Glomerular visceral epithelial cell (primary cell): ENCODE data around the gene RIPK3.
"Not testable (repeated sequence)": the region's sequence is repeated elsewhere in the genome, so short reads cannot be mapped to it uniquely, and the experiment has no call there.

Source experiments
- DNase-seq: peaks from one replicate; pipeline ENCODE4 v3.0.0-alpha.2; 2016; ENCODE audit errors: extremely low spot score

RIPK3 gene

DNA sequence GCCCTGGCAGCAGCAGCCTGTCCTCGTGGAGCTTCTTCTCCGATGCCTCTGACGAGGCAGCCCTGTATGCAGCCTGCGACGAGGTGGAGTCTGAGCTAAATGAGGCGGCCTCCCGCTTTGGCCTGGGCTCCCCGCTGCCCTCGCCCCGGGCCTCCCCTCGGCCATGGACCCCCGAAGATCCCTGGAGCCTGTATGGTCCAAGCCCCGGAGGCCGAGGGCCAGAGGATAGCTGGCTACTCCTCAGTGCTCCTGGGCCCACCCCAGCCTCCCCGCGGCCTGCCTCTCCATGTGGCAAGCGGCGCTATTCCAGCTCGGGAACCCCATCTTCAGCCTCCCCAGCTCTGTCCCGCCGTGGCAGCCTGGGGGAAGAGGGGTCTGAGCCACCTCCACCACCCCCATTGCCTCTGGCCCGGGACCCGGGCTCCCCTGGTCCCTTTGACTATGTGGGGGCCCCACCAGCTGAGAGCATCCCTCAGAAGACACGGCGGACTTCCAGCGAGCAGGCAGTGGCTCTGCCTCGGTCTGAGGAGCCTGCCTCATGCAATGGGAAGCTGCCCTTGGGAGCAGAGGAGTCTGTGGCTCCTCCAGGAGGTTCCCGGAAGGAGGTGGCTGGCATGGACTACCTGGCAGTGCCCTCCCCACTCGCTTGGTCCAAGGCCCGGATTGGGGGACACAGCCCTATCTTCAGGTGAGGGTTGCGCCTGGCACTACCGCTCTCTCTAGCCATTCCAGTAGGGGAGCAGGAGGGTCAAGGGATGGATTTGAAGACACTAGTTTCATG lies 30.3 kb upstream of the RIPK3 start:
- DNase-seq: no peak

DNA sequence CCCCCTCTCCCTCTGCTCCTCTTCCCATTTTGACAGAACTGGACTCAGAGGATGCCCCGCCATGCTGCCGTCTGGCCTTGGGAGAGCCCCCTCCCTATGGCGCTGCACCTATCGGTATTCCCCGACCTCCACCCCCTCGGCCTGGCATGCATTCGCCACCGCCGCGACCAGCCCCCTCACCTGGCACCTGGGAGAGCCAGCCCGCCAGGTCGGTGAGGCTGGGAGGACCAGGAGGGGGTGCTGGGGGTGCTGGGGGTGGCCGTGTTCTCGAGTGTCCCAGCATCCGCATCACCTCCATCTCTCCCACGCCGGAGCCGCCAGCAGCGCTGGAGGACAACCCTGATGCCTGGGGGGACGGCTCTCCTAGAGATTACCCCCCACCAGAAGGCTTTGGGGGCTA lies 29.7 kb upstream of the RIPK3 start:
- no peak for DNase-seq

DNA sequence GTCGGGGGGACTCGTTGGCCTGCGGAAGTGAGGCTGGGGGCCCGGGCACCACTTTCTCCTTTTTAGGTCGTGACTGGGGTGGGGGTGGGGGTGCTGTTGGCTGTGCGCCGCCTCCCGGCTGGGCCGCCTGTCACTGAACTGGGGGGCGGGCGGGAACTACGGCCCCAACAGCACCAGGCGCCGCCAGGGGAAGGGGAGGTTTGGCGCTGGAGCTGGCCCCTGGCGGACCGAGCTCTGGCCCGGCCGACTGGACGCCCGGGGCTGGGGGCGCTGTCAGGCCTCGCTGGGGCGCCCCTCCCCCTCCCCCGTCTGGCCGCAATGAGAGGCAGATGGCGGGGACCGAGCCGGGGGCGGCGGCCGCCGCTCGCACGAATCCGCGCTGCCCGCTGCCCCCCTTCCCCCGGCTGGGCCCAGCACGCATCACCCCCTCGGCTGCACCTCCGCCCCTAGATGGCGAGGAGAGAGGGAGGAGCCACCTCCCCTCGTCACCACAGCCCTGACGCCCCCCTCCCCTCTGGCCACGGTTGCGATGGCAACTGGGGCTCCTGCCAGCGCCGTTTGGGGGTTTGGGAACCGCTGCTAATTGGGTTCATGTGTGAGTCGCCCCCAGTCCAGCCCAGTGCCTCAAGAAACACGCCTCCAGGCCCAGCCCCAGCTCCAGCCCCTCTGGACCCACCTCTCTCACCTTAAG lies 28.9 kb upstream of the RIPK3 start:
- DNase-seq: no peak

GRCh38 chr14:24368212-24368561 lies 28.4 kb upstream of the RIPK3 start:
- DNase-seq: no peak

- DNase-seq: no peak
Observed at GRCh38 chr14:24367514-24368211, 27.9 kb upstream of the RIPK3 start, which contains the start of gene NFATC4. TSS of gene NFATC4 (plus strand) at chr14:24368184. CDS start at chr14:24368341, 157 bp downstream.

DNA sequence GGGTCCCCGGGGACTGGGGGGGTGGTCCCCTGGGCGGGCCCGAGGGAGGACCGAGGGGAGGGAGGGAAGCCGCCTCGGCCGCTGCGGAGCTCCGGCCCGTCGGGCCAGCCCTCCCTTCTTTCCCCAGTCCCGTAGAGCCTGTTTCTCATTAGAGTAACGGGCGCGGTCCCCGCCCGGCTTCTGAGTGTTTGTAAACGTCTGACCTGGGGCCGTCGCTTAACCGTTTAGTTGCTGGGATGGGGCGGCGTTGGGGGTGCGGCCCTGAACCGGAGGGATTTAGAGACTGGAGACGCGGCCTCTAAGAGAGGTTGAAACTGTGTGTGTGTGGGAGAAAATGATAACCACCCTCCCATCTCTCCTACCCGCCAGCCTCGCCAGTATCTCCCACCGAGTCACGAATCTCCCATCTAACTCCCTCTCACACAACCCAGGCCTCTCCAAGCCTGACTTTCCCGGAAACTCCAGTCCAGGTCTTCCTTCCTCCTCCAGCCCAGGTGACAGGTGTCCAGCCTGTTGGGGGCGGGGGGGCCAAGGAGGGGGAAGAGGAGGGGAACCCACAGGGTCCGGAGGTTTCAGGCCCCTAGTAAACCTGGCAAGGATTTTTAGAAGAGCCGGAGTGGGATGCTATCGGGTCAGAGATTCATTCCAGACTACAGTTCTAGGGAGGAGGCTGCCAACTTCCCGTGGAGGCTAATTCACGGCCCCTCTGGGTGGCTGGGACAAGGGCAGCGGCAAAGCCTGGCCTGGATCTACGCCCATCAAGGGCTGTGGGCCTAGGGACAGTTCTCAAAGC lies 27.1 kb upstream of the RIPK3 start:
- DNase-seq: peak; percentile 54

GRCh38 chr14:24366413-24366720 lies 26.6 kb upstream of the RIPK3 start:
- DNase-seq: no peak

DNA sequence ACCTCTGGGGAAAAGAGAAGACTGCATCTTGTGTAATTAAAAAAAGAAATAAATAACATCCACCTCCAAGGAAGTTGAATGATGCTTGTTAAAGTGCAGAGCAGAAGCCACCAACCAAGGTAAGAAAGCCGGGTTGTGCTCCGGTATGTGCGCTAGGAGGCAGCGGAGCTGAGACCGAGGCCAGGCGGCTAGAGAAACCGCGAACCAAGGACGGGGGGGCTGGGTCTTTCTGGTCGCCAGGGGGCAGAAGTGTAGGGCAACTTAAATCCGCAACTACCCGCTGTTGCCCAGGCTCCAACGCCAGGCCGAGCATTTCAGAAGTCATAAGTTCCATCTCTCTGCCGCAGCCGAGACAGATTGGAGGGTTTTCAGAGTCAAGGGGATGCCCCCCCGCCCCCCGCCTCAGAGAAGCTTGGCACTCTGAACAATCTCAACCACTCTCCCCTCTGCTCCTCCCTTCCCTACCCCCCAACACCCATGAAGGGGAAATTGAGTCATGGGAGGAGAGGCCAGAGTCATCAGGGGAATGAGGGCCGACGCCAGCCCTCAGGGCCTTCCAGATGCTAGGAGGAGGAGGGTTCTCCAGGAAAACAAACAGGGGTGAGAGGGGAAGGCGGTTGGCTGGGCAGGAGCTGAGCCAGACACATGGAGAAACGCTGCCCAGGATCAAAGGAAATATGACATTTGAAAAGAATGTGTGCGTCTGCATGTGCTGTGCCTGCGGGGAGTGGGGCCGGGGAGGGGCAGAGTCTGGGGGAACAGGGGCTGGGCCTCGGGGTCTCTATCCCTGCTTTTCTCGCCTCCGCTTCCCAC lies 26.0 kb upstream of the RIPK3 start:
- peak; percentile 72 for DNase-seq

DNA sequence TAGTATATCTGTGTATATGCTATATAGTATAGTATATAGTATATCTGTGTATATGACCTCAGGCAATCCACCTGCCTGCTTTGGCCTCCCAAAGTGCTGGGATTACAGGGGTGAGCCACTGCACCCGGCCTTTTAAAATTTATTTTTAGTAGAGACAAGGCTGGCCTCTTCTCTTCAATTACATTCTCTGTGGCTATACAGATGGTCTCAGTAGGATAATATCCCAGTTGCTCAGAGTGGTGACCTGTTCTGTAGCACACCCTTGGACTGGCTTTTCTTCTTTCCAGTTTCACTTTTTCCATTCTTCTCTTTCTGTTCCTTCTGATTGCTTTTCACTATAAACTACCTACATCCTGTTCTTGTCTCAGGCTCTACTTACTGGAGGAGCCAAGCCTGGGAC lies 25.1 kb upstream of the RIPK3 start:
- no peak for DNase-seq

GRCh38 chr14:24363401-24363800 lies 23.6 kb upstream of the RIPK3 start:
- DNase-seq: no peak

DNA sequence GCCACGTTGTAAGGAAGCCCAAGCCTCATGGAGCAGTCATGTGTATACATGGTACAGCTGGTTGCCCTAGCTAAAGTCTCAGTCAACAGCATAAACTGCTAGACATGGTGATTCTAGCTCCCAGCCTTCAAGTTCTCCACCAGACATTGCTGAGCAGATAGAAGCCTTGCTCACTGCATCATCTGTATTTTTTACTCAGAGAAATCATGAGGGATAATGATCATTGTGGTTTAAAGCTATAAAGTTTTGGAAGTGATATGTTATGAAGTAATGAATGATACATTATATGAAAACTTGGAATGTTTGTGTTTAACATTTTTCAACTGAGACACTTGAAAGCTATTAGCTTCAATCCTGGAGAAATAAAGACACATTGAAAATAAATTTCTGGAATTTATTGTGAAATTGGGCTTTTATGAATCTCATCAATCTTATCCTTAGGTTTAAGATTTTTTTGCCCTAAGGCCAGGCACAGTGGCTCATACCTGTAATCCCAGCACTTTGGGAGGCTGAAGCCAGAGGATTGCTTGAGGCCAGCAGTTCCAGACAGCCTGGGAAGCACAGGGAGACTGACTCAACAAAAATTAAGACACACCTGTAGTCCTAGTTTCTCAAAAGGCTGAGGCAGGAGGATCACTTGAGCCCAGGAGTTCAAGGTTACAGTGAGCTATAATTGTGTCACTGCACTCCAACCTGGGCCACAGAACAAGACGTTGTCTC lies 22.6 kb upstream of the RIPK3 start:
- DNase-seq: no peak

DNA sequence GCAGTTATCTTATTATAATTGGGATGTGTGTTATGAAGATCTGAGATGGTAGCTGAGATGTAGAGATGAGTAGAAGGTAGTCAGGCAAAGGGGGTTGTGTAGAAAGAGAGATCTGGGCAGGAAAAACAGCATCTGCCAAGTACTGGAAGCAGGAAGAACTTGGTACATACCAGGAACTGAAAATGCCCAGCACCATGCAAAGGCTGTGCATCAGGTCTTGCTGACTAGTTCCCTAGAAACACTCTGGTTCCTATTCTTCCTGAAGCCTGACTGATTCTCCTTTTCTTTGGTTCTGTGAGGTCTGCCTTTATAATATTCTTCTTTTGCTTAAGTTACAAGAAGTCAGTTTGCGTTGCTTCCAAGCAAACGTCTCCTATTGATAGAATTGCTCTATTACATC lies 21.5 kb upstream of the RIPK3 start:
- DNase-seq: no peak

DNA sequence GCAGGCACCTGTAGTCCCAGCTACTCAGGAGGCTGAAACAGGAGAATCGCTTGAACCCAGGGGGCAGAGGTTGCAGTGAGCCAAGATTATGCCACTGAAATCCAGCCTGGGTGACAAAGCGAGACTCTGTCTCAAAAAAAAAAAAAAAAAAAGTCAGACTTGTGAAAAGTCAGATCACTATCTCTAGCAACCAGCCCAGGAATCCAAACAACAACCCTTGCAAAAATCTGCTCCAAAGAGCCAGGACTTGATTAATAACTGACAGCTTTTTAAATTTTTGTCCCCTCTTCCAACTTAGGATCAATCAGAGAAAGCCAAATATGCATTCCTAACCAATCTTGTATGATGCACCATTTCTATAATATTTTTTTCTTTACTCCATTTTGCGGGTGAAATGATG lies 20.5 kb upstream of the RIPK3 start:
- DNase-seq: no peak

- no peak for DNase-seq
Observed at GRCh38 chr14:24356208-24356607, 16.4 kb upstream of the RIPK3 start.

DNA sequence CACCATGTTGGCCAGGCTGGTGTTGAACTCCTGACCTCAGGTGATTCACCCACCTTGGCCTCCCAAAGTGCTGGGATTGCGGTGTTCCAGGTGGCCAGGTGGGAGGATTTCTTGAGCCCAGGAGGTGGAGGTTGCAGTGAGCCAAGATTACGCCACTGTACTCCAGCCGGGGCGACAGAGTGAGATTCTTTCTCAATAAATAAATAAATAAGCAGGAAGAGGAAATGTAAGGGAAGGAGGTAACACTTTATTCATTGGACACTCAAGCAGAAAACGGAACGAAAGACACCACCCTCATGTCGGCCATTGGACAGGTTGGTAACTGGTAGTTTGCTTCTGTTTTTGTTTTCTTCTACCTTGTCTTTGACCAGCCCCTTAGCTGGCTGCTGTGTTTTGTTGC lies 15.2 kb upstream of the RIPK3 start:
- no peak for DNase-seq

GRCh38 chr14:24354482-24354825 lies 14.7 kb upstream of the RIPK3 start:
- not testable (repeated sequence) for DNase-seq

GRCh38 chr14:24353559-24354481 lies 14.0 kb upstream of the RIPK3 start:
- no peak for DNase-seq

DNA sequence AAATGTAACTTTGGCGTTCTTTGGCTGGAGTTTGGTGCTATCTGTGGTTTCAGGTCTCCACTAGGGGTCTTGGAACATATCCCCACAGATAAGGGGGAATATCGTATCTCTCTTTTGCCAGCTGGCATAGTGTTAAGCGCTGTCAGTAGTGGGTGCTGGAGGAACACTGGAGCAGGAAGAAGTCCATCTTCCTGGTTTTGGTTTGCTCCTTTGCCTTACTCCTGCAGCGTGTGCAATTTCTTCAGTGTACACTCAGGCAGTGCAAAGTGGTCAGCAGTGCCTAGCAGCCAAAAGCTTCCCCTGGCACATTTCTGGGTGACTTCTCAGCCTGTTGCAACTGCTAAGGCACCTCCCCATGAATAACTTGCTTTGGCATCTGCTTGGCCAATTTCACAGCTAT lies 11.7 kb upstream of the RIPK3 start:
- no peak for DNase-seq

DNA sequence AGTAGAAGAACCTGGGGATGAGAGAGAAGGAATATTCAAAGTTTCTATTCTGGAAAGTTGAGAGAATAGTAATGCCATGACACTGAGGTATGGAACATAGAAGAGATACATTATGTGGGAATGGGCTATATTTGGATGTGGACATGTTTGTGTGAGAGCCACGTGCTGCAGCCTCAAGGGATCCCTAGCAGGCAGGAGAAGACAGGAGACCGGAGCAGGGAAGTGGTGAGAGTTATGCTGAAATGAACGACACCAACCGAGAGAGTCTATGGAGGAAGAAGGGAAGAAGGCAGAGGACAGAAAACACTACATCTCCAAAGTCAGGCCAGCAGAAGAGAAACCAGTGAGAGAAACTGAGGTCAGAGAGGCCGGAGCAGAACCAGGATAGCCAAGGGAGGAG lies 10.0 kb upstream of the RIPK3 start:
- no peak for DNase-seq

DNA sequence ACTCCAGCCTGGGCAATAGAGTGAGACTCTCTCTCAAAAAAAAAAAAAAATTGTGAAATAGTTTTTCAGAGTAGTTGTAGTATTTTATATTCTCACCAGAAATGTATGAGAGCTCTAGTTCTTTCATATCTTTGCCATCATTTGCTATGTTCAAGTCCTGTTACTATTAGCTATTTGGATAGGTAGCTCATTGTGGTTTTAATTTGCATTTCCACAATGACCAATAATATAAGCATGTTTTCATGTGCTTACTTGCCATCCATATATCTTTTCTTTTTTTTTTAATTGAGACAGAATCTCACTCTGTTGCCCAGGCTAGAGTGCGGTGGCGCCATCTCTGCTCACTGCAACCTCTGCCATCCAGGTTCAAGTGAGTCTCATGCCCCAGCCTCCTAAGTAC lies 8.4 kb upstream of the RIPK3 start:
- DNase-seq: no peak
